Limb (tissue), 2 donors: Measurements from ENCODE around the gene VTI1B.
"Not testable (repeated sequence)": the region's sequence is repeated elsewhere in the genome, so short reads cannot be mapped to it uniquely, and the experiment has no call there.

Experiments
- DNase-seq, 2 donors: peaks; one replicate each; pipeline ENCODE4 v3.0.0-alpha.2; 2016; ENCODE audit errors: extremely low spot score in 2 of 2

VTI1B gene

DNA sequence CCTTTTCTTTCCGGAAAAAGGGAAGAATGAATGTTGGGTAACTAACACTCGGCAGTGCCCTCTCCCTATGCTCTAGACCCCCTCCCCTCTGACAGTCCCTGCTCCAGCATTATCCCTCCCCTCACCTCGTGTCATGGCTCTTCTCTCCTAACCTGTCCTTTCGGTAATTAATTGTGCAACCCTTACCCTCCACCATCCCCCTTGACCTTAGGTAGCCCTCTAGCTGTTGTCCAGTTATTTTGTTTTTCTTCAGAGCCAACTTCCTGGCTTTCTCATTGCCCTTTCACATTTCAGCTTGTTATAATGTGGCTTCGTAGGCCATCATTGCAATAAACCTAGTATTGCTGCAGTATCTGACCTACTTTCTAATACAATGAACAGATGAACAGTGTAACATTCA, 43.5 kb downstream of the VTI1B start:
- DNase-seq: no peak

- no peak for DNase-seq
These were observed 44.2 kb downstream of the VTI1B start for GRCh38 chr14:67630186-67630585.

DNA sequence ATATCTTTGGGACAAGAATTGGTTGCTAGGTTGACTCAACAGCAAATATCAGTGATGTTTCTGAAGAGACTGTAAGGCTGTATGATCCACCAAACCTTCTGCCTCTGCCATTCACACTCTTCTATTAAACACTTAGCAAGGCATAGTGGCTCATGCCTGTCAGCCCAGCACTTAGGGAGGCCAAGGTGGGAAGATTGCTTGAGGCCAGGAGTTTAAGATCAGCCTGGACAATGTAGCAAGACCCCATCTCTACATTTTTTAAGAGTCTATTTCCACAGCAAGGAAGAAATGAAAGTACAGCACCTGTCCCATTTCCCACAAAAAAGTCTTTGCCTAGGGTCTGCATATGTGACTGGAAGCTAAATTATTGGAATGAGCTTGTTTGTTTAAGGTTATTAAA, 46.9 kb downstream of the VTI1B start:
- DNase-seq: no peak

- DNase-seq: not testable (repeated sequence)
These were observed 48.3 kb downstream of the VTI1B start for GRCh38 chr14:67626131-67626530.

- DNase-seq: peak in 1 of 2 donors; percentile 24
These were observed 51.3 kb downstream of the VTI1B start for GRCh38 chr14:67623114-67623513.

DNA sequence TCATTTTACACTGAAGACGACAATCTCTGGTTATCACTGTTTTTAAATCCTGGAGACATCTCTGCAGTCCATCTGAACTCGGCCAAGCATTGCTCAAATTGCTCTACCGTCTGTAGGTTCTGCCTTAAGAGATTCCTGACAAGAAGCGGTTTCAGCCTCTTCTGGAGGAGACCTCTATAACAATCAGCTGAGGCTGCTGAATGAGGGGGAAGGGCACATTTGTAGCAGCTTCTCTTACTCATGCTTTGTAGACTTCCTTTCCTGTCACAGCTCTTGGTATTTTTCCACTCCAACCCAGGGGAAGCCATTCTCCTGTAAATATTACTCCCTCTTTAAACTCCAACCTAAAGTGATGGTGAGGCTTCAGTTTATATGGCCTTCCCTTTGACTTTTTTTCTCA, 51.8 kb downstream of the VTI1B start:
- peak in 1 of 2 donors; percentile 24 for DNase-seq

DNA sequence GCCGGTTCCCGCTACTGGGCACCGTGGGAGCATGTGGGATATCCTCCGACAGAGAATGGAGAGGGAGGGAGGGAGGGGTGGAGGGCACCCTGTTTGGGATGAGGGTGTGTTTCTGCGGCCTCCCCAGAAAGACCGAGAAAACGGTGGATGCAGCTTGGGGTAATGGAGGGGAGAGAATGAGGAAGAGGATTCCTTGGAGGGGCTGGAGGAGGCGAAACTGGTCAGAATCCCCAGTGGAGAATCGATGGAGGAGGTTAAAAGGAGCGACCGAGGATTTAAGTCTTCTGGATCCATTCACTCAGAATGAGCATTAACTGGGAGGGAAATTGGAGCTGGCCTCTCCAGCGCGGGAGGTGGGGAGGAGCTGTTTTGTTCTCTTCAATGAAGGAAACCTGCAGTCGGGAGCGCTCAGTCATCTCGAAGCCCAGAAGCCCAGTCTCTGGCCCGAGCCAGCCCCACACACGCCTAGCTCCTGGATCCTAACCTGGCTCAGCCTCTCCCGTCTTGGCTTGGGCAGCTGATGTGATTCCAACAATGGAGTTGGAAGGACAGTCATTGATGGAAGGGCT, 54.1 kb downstream of the VTI1B start:
- peak in 1 of 2 donors; percentile 56 for DNase-seq

DNA sequence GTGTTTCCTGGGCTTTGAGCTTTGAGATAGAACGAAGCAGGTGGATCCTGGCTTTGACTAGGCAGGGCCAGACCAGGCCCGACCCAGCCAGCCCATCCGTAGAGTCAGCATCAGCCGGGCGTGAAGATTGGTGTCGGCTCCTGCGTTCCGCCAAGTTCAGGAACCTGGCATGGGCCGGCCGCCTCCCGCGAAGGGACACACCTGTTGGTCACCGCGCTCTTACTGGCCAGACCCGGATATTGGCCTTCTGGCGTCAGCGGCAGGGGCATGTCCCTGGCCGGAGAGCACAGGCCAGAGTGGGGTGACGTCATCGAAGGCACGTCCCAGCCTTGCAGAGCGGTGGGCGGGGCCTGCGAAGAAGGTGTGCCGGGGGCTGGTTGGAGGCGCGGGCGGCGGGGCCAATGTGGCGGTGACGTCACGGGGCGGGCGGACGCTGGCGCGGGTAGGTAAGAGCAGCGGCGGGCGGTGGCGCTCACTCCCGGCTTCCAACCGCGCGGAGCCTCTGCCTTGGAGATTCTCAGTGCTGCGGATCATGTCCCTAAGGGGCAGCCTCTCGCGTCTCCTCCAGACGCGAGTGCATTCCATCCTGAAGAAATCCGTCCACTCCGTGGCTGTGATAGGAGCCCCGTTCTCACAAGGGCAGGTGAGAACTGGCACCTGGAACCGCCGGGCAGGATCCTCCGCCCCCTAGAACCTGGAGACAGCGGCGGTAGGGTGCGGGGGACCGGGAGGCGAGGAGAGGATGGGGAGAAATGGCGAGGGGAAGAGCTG, 54.8 kb downstream of the VTI1B start, which contains the start of gene ARG2:
Gene ARG2, plus strand, starts transcription at position 475 of the 771 bp plus-strand sequence. Its CDS starts 58 bp downstream, at position 533.
- DNase-seq: peak; percentile 83 to 95

DNA sequence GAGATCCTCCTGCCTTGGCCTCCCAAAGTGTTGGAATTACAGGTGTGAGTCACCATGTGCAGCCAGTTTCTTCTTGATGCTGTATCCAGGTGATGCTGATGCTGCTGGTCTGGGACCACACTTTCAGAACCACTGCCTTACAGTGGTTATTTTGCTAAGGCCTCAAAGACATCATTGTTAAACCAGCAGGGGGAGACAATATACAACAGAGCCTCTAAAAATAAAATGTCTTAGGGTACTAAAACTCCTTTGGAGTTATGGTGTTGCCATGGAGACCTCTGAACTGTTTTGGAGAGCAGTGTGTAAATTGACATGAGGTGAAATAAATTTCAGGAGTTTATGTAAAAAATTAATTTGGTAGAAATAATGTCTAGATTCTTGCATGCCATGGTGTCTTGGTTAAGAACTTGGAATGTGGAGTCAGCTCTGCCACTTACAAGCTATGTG, 55.8 kb downstream of the VTI1B start:
- DNase-seq: peak in 1 of 2 donors; percentile 78

GRCh38 chr14:67610491-67610890, 63.9 kb downstream of the VTI1B start:
- no peak for DNase-seq

DNA sequence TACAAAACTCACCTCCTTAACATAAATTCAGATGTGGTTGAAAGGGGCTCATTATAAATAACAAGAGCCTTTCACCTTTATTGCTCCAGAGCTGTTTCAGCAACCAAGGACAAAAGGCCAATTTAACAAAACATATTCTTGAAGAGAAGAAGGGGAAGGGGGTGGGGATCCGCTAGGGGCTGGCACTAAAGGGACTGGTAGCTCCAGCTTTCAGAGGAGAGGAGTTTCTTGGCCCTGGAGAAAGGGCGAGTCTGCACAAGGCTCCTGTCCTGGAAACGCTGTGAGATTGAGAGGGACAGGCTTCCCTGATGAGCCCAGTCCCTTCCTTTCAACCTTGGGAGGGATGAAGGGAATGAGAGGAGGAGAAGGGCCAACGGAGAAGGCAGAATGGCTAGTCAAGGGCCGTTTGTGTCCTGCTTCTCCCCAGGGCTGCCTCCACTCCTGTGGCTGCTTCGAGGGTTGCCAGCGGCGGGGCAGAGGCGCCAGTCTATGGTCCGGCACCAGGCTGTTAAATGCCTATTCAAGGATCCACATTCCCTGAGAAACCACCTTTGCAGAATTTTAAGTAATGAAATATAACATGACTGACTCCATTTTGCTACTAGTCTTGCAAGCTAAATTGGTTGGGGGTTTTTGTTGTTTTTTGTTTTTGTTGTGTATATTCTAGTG, 64.7 kb downstream of the VTI1B start:
- DNase-seq: no peak

- no peak for DNase-seq
These were observed 66.8 kb downstream of the VTI1B start for GRCh38 chr14:67607646-67608045.

GRCh38 chr14:67602995-67603545, 71.4 kb downstream of the VTI1B start:
- no peak for DNase-seq

GRCh38 chr14:67602076-67602475, 72.4 kb downstream of the VTI1B start:
- DNase-seq: no peak

DNA sequence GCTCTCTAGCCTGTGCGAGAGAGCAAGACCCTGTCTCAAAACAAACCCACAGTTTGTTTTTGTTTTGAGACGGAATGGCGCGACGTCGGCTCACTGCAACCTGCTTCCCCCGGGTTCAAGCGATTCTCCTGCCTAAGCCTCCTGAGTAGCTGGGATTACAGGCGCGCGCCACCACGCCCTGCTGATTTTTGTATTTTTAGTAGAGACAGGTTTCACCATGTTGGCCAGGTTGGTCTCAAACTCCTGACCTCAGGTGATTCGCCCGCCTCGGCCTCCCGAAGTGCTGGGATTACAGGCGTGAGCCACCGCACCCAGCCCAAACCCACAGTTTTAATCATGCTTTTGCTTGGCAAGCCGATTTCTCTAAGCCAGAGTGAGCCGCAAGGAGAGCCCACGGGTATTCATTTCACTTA, 73.9 kb downstream of the VTI1B start:
- DNase-seq: not testable (repeated sequence)

DNA sequence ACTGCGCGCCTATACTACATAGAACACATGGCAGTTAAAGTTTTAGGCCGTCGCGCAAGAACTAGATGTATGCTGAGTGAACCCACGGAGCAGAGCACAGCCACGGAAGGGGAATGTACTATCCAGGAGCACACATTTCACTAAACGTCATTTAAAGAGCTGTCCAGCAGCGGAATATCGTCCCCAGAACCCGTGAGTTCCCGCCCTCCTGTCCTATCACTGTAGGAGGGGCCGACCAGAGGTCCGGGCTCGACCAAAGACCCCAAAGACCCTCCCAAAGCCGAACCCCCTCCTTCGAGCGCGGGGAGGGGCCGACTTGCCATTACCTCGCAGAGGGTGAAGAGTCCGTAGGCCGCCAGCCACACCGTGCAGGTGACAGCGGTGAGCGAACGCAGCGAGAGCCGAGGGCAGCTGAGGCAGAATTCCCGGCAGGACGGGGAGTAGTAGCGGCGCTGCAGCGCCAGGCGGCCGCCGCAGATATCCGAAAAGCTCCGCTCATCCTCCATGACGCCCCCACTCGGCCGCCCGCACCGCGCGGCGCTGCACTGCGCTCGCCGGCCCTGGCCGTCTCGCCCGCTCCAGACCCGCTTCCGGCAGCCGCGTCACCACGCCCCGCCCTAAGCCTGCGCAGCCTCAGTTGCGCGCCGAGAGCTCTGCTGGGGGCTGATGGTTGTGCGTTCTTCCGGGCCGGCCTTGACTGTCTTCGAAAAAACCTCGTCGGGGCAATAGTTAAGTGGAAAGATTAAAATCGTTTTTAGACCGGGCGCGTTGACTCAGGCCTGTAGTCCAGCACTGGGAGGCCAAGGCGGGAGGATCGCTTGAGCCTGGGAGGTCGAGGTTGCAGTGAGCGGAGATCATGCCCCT, 74.5 kb downstream of the VTI1B start, which contains the start of gene PIGH:
Gene PIGH, minus strand, starts transcription at position 571 of the 864 bp plus-strand sequence. Its CDS starts 65 bp downstream, at position 506.
- DNase-seq: peak; percentile 88 to 96
